ENCODE results near the gene FNDC3B.

FNDC3B gene

DNA sequence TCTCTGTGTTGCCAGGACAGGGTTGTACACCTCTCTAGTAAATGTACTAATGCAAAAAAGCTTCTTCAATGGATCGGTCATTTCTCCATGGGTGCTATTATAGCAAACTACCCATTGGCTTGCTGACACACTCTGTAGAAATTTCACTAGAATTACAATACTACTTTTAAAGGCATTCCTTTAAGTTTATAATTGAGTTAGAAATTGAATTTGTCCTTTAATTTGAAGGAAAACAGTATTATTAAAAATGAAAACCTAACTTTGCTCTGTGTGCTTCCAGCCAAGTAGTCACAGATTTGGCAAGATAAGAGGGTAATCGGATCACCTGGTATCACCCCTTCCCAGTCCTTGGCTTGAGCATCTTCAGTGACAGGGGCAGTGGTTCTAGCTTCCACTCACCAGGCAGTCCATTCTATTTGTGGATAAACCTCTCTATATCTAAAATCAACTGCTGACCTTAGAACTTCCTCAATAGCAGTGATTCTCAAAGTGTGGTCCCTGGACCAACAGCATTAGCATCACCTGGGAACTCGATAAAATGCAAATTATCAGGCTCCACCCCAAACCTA, 315.6 kb downstream of the FNDC3B start:
- TF ChIP-seq, protein P1, sequence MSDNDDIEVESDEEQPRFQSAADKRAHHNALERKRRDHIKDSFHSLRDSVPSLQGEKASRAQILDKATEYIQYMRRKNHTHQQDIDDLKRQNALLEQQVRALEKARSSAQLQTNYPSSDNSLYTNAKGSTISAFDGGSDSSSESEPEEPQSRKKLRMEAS (IDR thresholded peaks at IDR 0.05; ENCODE audit: low read depth, low read length): no peak
- TF ChIP-seq MYC (IDR thresholded peaks at IDR 0.05; ENCODE audit: low read depth, low read length) (no peak), POLR2A (IDR thresholded peaks at IDR 0.05; ENCODE audit: extremely low read depth, insufficient read length) (no peak)
- TF ChIP-seq, protein P2, sequence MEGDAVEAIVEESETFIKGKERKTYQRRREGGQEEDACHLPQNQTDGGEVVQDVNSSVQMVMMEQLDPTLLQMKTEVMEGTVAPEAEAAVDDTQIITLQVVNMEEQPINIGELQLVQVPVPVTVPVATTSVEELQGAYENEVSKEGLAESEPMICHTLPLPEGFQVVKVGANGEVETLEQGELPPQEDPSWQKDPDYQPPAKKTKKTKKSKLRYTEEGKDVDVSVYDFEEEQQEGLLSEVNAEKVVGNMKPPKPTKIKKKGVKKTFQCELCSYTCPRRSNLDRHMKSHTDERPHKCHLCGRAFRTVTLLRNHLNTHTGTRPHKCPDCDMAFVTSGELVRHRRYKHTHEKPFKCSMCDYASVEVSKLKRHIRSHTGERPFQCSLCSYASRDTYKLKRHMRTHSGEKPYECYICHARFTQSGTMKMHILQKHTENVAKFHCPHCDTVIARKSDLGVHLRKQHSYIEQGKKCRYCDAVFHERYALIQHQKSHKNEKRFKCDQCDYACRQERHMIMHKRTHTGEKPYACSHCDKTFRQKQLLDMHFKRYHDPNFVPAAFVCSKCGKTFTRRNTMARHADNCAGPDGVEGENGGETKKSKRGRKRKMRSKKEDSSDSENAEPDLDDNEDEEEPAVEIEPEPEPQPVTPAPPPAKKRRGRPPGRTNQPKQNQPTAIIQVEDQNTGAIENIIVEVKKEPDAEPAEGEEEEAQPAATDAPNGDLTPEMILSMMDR (IDR thresholded peaks at IDR 0.05; ENCODE audit: low read depth, low read length): no peak
- no peak for DNase-seq (ENCODE audit: low read depth)
- no peak overlapping the region for H3K4me3 ChIP-seq (ENCODE audit: low read depth, low read length)

DNA sequence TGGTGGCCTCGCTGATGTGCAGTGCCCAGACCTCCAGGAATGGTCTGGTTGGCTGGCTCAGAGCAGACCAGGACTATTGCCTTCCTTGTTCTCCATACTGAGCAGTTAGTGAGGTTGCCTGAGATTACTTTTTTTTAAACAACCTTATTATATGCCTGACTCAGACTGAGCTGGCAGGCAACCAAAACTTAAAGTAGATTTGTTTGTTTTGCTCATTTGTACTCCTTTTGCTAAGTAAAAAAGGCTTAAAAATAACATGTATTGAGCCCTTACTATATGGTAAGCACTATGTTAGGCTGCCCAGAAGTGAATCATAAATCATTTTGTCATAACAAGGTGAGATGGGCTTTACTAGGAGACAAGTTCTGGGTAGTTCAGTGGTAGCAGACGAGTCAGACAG, 316.5 kb downstream of the FNDC3B start:
- no peak overlapping the region for H3K4me3 ChIP-seq (ENCODE audit: low read depth, low read length)
- TF ChIP-seq POLR2A (IDR thresholded peaks at IDR 0.05; ENCODE audit: extremely low read depth, insufficient read length) (no peak), MYC (IDR thresholded peaks at IDR 0.05; ENCODE audit: low read depth, low read length) (no peak)
- TF ChIP-seq, protein P2 (IDR thresholded peaks at IDR 0.05; ENCODE audit: low read depth, low read length): no peak
- TF ChIP-seq, protein P1 (IDR thresholded peaks at IDR 0.05; ENCODE audit: low read depth, low read length): no peak
- DNase-seq (ENCODE audit: low read depth): no peak

DNA sequence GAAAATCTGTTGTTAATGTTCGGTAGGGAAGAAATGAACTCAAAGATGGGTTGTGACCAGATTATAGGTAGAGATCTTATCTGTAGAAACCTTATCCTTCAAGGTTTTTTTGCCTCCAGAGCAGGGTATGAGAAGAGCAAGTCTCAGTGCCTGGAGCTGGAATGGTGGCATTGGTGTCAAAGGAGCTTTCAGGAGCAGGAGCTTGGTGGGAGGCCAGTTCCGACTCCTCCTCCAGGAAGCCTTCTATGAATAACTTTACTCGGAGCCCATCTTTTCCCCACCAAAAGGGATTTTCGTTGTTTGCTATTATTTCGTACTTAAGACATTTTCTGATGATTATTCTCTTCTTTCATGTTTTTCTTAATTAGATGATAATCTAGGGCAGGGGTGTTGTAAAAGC, 317.0 kb downstream of the FNDC3B start:
- no peak overlapping the region for H3K4me3 ChIP-seq (ENCODE audit: low read depth, low read length)
- TF ChIP-seq, protein P1 (IDR thresholded peaks at IDR 0.05; ENCODE audit: low read depth, low read length): no peak
- no peak for TF ChIP-seq POLR2A (IDR thresholded peaks at IDR 0.05; ENCODE audit: extremely low read depth, insufficient read length)
- TF ChIP-seq, protein P2 (IDR thresholded peaks at IDR 0.05; ENCODE audit: low read depth, low read length): no peak
- no peak for TF ChIP-seq MYC (IDR thresholded peaks at IDR 0.05; ENCODE audit: low read depth, low read length)
- no peak for DNase-seq (ENCODE audit: low read depth)

GRCh38 chr3:172357850-172358754, 318.7 kb downstream of the FNDC3B start:
- peak; percentile 12 for DNase-seq (ENCODE audit: low read depth)
- no peak overlapping the region for H3K4me3 ChIP-seq (ENCODE audit: low read depth, low read length)
- TF ChIP-seq MYC (IDR thresholded peaks at IDR 0.05; ENCODE audit: low read depth, low read length) (no peak), POLR2A (IDR thresholded peaks at IDR 0.05; ENCODE audit: extremely low read depth, insufficient read length) (no peak)
- TF ChIP-seq, protein P2 (IDR thresholded peaks at IDR 0.05; ENCODE audit: low read depth, low read length): no peak
- TF ChIP-seq, protein P1 (IDR thresholded peaks at IDR 0.05; ENCODE audit: low read depth, low read length): no peak

GRCh38 chr3:172359231-172359630, 319.9 kb downstream of the FNDC3B start:
- DNase-seq (ENCODE audit: low read depth): no peak
- H3K4me3 ChIP-seq (ENCODE audit: low read depth, low read length): no peak overlapping the region
- TF ChIP-seq, protein P2 (IDR thresholded peaks at IDR 0.05; ENCODE audit: low read depth, low read length): no peak
- TF ChIP-seq MYC (IDR thresholded peaks at IDR 0.05; ENCODE audit: low read depth, low read length) (no peak), POLR2A (IDR thresholded peaks at IDR 0.05; ENCODE audit: extremely low read depth, insufficient read length) (no peak)
- TF ChIP-seq, protein P1 (IDR thresholded peaks at IDR 0.05; ENCODE audit: low read depth, low read length): no peak
